Type B pancreatic cell (in vitro differentiated cells): ENCODE measurements around the gene FADS2. TPM values are rescaled to one million over a fixed set of nuclear protein-coding genes. Genes with fewer than 3 reads are reported as not detected.

ENCODE experiments used
- DNase-seq: peaks from one replicate; pipeline ENCODE4 v3.0.0; 2021; ENCODE audit warnings: mixed read lengths; ENCODE audit not compliant: unreplicated experiment; ENCODE audit errors: extremely low spot score
- H3K27ac Mint-ChIP-seq: 2 replicates; pipeline ENCODE4 v1.8.0; 2021; ENCODE audit warnings: mild to moderate bottlenecking, mixed read lengths
- H3K27me3 Mint-ChIP-seq: 2 replicates; pipeline ENCODE4 v1.8.0; 2021; ENCODE audit warnings: mixed read lengths
- H3K36me3 Mint-ChIP-seq: 2 replicates; pipeline ENCODE4 v1.8.0; 2021; ENCODE audit warnings: mixed read lengths
- H3K4me1 Mint-ChIP-seq: one replicate; pipeline ENCODE4 v1.8.0; 2021; ENCODE audit warnings: mixed read lengths; ENCODE audit not compliant: unreplicated experiment
- H3K4me3 Mint-ChIP-seq: 2 replicates; pipeline ENCODE4 v1.8.0; 2021; ENCODE audit warnings: mild to moderate bottlenecking, mixed read lengths
- H3K9me3 Mint-ChIP-seq: 2 replicates; pipeline ENCODE4 v1.8.0; 2021; ENCODE audit warnings: mixed read lengths
- CTCF ChIP-seq: fragments of 200-600 bp; sonication (generic); conservative IDR thresholded peaks from 2 replicates; pipeline ENCODE4 v1.5.0; 2021; ENCODE audit warnings: antibody characterized with exemption, mild to moderate bottlenecking
- total RNA-seq: library from RNA; stranded (reverse); gene quantifications from 2 replicates; pipeline ENCODE4 v1.2.1, GENCODE V29; 2021; ENCODE audit warnings: low replicate concordance

Gene FADS2
- total RNA-seq, 1 donor from 2014 or later, result 205 TPM

- H3K9me3 Mint-ChIP-seq, result no peaks in the 10 kb centered on the region
These were observed 34.3 kb upstream of the FADS2 start for GRCh38 chr11:61793829-61794204.

GRCh38 chr11:61794579-61794978 is 33.5 kb upstream of the FADS2 start:
- Mint-ChIP-seq H3K4me3 (no peak overlapping the region), H3K4me1 (peaks cover 18% of the 10 kb centered on the region), H3K27me3 (no peaks in the 10 kb centered on the region), H3K27ac (no peak overlapping the region), H3K9me3 (no peaks in the 10 kb centered on the region), H3K36me3 (peaks cover 2% of the 10 kb centered on the region)
- TF ChIP-seq CTCF, result no peak
- DNase-seq, result no peak

More at GRCh38 chr11:61793829-61794204, 34.3 kb upstream of the FADS2 start:
- Mint-ChIP-seq H3K4me3 (peak overlapping the region; percentile 98), H3K36me3 (peaks cover 4% of the 10 kb centered on the region), H3K27ac (peak overlapping the region; percentile 98), H3K27me3 (no peaks in the 10 kb centered on the region), H3K4me1 (peaks cover 18% of the 10 kb centered on the region)
- no peak for TF ChIP-seq CTCF
- DNase-seq, result no peak

GRCh38 chr11:61795459-61795858 is 32.6 kb upstream of the FADS2 start:
- H3K4me1 Mint-ChIP-seq, result peaks cover 20% of the 10 kb centered on the region
- H3K27me3 Mint-ChIP-seq, result no peaks in the 10 kb centered on the region
- peak overlapping the region; percentile 65 for H3K4me3 Mint-ChIP-seq
- DNase-seq, result no peak
- H3K36me3 Mint-ChIP-seq, result peaks cover 2% of the 10 kb centered on the region
- no peak for TF ChIP-seq CTCF
- H3K9me3 Mint-ChIP-seq, result no peaks in the 10 kb centered on the region
- H3K27ac Mint-ChIP-seq, result no peak overlapping the region

- Mint-ChIP-seq H3K27me3 (no peaks in the 10 kb centered on the region), H3K27ac (no peak overlapping the region), H3K4me3 (no peak overlapping the region), H3K9me3 (no peaks in the 10 kb centered on the region), H3K36me3 (peaks cover 3% of the 10 kb centered on the region), H3K4me1 (peaks cover 22% of the 10 kb centered on the region)
- DNase-seq, result no peak
- TF ChIP-seq CTCF, result no peak
These were observed 32.1 kb upstream of the FADS2 start for GRCh38 chr11:61795876-61796526.

- Mint-ChIP-seq H3K27me3 (no peaks in the 10 kb centered on the region), H3K9me3 (no peaks in the 10 kb centered on the region), H3K4me1 (peaks cover 14% of the 10 kb centered on the region), H3K27ac (peak overlapping the region; percentile 90), H3K4me3 (peak overlapping the region; percentile 59), H3K36me3 (peaks cover 7% of the 10 kb centered on the region)
- no peak for DNase-seq
- peak; percentile 90 for TF ChIP-seq CTCF
These were observed 30.7 kb upstream of the FADS2 start for GRCh38 chr11:61797263-61797944.
